Activated CD4-positive, CD25-positive, alpha-beta regulatory T cell (primary cell): ENCODE measurements around the gene CCDC137.

Experiments used
- DNase-seq, 4 experiments: peaks; one replicate each; lab custom pipeline; 2025; lab: John Stamatoyannopoulos, UW

The CCDC137 gene

DNA sequence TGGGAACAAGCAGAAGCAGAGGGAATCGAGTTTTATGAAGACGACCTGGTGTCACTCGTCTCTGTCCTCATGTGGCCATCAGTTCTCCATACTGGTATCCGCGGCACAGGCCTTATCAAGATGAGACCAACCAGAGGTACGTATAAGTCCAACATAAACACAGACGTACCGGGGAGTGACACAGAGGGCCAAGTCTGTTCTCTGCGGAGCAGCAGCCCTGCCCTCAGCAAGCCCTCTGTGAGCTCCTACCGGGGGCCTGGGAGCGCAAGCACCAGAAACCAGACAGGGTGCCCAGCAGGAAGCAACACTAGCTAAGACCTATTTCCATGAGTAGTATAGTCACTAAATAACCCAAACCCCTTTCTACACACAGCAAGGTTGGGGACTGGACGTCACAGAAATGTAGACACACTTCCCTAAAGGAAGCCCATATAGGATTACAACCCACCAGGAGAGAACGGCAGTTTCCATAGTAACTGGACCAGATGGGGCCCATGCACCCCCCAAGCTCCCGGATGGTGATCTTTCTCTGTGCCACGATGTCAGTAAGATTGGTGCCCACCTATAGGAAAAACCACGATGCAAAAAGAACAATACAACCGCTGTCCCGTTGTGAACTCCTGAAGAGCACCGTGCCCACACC lies 16.1 kb downstream of the CCDC137 start:
- no peak for DNase-seq

DNA sequence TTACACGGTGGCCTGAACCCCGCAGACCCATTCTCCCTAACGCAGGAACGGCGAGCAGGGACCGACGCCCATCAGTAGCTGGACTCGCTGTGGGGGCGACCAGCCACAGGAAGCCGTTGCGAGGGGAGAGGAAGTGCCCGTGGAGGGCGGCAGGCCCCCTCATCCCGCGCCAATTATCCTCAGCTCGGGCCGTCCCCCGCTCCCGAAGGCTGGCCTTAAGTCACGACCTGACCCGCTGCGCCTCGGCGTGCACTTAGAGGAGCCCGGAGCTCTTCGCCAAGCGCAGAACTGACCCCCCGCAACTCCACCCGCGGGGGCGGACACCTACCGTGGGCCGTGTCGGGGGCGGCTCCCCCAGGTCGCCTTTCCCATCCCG lies 16.7 kb downstream of the CCDC137 start:
- no peak for DNase-seq

DNA sequence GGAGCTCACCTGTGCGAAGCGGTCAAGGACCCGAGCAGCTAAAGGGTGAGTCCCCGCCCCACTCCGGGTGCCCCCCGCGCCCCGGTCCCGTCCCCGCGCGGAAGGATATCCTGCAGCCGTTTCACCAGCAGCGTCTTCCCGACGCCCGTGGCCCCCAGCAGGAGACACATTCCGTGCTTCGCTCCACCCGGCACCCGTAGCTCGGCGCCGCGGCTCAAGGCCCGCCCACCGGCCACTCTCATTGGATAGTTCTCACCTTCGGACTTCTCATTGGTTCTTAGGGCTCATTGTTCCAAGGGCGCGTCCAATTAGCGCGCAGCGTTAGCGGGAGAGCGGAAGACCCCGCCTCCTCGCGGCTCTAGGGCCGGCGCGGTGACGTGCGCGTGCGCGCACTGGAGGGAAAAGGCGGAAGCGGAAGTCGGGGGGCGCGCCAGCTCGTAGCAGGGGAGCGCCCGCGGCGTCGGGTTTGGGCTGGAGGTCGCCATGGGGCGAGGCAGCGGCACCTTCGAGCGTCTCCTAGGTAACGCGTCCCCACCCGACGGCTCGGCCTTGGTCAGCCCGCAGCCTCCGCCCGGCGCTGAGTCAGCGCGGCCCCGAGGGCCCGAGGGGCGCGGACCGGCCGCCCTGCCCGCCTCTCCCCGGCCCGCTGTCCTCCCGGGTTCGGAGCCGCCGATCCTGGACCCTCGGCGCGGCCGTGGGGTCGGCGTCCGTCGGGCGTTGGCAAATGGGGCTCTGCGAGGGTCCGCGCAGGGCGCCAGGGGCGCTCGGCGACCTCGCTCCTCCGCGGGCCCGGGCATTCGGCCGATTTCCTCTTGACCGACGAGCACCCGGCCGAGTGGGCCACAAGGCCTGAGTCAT lies 17.3 kb downstream of the CCDC137 start, which contains the start of the genes ARL16 and HGS:
TSS of gene ARL16 (minus strand) at position 214 of the 858 bp plus-strand sequence. CDS start at position 170, 44 bp downstream.
TSS of gene HGS (plus strand) at position 428 of the 858 bp plus-strand sequence. CDS start at position 484, 56 bp downstream.
- DNase-seq = peak; percentile 94 to 96 (median 94)

DNA sequence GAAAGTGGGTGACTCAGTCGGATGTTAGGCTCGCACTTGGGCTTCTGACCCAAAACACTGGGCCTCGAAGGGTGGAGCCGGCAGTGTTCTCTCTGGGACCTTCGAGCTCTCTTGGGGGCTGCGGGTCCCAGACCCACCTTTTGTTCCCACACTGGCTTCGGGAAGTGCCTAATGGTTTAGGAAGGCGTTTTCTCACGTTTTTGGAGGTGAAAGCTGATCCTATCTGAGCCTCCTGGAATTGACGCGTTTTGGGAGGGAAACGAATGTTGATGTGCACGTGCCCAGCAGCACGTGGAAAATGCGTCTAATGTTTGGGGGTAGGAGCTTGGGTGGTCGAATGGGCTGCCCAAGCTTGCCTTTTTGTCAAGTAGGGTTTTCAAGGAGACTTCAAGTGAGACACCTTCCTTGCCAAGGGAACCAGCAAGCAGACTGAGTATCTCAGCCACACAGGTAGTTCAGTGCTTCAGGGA lies 17.9 kb downstream of the CCDC137 start:
- no peak for DNase-seq

DNA sequence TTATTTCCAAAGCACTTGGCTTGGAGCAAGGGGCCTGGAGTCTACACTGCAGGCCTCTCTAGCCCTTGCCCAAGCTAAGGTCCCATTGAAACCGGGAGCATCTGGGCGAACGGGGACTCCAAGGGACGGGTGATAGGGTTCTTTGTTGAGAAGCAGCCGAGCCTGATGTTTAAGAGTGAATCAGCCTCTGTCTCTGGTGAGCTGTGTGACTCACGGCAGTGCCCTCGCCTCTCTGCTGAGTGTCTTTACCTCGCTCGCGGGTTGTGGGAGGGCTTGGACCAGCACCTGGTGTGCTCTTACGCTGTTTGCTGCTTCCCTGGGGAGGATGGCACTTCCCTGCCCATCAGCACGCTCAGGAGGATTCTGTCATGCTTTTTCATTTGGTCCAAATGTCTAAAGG lies 18.6 kb downstream of the CCDC137 start:
- peak in 2 of 4 experiments; percentile 21 to 32 for DNase-seq

DNA sequence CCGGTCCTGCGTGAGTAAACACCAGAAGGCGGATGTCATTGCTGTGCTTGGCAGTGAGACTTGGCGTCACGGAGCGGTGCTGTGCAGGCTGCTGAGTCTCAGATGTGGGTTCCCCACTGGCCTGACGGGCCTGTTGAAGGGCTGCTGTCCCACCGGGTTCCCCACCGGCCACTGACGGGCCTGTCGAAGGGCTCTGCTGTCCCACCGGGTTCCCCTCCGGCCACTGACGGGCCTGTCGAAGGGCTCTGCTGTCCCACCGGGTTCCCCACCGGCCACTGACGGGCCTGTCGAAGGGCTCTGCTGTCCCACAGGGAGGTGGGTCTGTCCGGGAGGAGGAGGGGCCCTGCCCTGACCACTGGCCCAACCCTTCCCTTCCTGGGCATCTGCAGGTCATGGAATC lies 20.1 kb downstream of the CCDC137 start:
- DNase-seq = no peak

DNA sequence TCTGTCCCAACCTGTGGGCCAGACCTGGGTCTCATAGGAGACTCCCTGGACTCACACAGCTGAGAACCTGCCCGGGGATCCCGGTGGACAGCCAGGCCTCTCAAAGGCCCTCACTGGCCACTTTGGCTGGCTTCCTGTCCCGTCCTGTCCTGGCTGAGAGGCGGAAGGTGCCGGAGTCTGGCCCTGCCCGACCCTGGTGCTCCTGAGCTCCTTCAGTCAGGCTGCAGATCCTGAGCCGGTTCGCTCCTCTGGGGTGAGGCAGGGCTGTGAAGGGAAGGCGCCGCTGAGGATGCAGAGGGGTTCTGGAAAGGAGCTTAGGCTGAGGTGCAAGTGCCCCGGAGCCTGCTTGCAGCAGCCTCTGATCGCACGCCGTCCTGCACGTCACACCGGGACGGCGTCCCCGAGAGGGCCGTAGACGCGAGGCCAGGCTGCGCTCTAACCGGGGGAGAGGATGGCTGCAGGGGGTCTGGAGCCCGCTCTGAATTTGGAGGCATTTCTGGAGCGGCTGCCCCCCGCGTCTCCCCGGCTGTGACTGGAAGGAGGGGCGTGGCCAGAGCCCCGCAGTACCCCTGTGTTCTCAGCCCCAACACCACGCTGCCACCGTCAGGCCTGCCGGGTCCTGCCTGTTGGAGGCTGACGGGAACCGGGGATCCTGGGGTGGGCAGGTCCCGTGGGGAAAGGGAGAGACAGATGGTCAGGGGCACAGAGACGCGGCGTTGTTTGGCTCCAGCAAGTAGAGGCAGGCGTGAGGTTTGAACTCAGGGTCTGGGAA lies 21.4 kb downstream of the CCDC137 start:
- DNase-seq = no peak

DNA sequence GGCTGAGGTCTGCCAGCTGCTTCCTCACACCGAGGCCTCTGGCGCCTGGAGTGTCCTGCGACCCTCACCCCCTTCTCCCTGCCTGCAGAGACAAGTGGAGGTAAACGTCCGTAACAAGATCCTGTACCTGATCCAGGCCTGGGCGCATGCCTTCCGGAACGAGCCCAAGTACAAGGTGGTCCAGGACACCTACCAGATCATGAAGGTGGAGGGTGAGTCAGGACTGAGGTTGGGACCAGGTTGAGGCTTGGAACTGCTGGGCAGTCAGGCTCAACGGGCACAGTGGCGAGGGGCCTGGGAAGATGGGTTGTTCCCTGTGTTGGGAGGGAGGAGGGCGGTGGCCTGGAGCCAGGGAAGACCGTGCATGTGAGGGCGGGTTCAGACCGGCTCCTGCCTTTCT lies 22.1 kb downstream of the CCDC137 start:
- DNase-seq = no peak

DNA sequence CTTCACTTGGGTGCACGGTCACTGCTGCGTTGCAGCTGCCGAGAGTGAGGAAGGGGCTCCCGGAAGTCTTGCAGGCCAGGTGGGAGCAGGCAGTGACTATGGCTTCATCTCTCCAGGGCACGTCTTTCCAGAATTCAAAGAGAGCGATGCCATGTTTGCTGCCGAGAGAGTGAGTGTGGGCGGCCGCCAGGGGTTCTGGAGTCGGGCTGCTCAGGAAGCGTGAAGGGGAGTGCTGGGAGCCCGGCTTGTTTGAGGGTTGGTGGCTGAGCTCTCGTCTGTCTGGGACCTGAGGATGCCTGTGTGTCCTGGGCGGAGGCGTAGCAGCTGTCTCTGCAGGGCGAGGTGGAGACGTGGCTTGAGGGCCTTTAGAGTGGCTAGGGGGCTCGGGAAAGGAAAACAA lies 23.5 kb downstream of the CCDC137 start:
- DNase-seq = no peak

DNA sequence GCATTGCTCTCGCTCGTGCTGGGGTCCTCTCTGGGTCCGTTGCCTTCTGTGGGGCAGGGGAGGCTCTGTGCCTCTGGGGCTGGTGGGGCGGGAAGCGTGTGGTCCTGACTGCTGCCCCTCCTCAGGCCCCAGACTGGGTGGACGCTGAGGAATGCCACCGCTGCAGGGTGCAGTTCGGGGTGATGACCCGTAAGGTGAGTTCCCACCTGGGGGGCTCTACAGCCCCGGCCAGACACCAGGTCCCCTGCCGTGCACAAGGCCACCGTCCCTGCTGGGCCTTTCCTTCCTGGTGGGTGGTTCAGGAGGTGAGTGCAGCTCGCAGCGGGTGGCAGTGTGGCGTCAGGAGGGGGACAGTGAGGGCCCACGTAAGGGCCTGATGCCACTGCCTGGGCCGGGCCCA lies 24.0 kb downstream of the CCDC137 start:
- DNase-seq = no peak

DNA sequence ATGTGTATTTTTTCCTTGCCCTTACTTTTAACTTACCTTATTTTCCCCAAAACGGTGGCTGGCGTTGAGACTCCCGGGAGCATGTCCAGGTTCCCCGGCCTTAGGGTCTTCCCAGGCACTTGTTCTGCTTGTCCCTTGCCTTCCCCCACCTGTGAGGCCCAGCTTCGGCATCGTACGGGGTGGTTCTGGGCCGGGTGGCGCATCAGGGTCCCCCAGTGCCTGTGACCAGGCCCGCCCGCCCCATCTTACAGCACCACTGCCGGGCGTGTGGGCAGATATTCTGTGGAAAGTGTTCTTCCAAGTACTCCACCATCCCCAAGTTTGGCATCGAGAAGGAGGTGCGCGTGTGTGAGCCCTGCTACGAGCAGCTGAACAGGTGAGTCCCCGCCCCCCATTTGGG lies 24.7 kb downstream of the CCDC137 start:
- no peak for DNase-seq

DNA sequence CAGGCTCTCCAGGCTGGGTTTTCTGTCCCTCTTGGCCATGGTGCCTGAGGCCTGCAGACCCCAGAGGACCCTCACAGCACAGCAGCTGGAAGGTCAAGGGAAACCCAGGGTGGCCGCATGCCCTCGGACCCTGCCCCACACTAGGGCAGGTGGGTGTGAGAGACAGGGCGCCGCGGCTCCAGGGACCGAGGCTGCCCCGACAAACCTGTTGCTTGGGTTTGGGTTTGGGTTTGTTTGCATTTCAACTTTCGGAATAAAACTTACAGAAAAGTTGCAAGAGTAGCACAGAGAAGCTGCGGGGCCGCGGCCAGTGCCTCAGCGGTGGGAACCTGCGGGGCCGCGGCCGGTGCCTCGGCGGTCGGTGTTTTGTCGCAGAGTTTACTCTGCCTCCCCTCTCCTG lies 25.1 kb downstream of the CCDC137 start:
- DNase-seq = no peak

DNA sequence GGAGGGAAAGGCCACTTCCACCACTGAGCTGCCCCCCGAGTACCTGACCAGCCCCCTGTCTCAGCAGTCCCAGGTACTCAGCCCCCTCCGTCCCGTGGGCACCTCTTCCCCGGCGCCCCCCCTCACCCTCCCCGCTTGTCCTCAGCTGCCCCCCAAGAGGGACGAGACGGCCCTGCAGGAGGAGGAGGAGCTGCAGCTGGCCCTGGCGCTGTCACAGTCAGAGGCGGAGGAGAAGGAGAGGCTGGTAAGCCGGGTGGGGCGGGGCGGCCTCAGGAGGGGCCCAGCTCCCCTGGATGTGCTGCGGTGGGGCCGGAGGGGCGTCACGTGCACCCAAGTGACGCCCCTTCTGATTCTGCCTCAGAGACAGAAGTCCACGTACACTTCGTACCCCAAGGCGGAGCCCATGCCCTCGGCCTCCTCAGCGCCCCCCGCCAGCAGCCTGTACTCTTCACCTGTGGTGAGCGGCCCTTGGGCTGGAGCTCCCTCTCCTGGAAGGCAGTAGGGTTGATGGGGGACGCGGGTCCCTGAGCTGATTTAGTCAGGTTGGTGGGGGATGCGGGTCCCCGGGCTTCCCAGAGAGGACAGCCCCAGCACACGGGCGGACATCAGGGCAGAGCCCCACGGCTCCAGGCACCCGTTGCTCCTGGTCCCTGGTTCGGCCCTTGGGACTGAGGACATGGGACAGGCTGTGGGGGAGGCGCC lies 27.1 kb downstream of the CCDC137 start:
- DNase-seq = no peak

DNA sequence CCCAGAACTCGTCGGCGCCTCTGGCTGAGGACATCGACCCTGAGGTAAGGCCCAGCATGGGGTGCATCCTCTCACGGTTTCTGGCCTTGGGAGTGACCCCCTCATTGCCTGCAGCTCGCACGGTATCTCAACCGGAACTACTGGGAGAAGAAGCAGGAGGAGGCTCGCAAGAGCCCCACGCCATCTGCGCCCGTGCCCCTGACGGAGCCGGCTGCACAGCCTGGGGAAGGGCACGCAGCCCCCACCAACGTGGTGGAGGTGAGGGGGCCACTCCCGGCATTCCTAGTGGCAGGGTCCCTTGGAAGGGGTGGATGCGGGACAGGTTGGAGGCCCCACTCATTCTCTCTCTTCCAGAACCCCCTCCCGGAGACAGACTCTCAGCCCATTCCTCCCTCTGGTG lies 28.3 kb downstream of the CCDC137 start:
- DNase-seq = no peak

DNA sequence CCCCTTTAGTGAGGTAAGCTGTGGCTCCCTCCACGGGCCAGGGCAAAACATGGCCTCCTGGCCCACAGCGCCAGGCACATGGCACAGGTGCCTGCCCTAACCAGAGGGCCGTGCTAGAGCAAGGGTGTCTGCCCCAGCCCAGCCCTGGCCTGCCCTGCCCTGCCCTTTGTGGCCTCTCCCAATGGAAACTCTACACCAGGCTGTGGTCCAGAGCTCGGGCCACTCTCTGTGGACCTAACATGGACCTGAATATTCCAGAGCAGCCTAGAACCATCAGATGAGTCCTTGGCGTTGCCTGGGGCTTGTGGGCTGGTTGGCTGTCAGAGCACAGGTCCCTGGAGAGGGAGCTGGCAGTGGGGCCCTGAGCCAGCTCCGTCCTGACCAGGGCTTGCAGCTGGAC lies 28.7 kb downstream of the CCDC137 start:
- no peak for DNase-seq

DNA sequence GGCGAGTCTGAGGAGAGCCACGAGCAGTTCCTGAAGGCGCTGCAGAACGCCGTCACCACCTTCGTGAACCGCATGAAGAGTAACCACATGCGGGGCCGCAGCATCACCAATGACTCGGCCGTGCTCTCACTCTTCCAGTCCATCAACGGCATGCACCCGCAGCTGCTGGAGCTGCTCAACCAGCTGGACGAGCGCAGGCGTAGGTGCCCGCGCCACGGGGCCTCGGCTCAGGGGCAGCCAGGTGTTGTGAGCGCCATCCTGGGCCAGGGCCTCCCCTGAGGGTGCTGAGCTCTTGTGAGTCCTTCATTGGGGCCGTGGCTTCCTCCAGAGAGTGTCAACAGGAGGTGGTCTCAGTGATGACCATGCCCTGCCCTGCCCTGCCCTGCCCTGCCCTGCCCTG lies 29.3 kb downstream of the CCDC137 start:
- no peak for DNase-seq

DNA sequence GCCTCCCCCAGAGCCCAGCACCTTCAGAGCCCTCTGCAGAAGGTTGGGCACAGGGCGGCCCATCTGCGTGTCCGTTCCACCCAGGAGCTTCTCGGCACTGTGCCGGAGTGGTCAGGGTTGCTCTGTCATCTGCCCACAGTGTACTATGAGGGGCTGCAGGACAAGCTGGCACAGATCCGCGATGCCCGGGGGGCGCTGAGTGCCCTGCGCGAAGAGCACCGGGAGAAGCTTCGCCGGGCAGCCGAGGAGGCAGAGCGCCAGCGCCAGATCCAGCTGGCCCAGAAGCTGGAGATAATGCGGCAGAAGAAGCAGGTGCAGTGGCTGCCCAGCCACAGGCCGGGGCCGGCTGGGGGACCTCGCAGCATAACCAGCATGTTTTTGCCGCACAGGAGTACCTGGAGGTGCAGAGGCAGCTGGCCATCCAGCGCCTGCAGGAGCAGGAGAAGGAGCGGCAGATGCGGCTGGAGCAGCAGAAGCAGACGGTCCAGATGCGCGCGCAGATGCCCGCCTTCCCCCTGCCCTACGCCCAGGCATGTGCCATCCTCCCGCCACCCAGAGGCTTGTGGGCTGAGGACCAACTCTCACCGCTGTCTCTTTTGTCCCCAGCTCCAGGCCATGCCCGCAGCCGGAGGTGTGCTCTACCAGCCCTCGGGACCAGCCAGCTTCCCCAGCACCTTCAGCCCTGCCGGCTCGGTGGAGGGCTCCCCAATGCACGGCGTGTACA lies 29.8 kb downstream of the CCDC137 start:
- no peak for DNase-seq

DNA sequence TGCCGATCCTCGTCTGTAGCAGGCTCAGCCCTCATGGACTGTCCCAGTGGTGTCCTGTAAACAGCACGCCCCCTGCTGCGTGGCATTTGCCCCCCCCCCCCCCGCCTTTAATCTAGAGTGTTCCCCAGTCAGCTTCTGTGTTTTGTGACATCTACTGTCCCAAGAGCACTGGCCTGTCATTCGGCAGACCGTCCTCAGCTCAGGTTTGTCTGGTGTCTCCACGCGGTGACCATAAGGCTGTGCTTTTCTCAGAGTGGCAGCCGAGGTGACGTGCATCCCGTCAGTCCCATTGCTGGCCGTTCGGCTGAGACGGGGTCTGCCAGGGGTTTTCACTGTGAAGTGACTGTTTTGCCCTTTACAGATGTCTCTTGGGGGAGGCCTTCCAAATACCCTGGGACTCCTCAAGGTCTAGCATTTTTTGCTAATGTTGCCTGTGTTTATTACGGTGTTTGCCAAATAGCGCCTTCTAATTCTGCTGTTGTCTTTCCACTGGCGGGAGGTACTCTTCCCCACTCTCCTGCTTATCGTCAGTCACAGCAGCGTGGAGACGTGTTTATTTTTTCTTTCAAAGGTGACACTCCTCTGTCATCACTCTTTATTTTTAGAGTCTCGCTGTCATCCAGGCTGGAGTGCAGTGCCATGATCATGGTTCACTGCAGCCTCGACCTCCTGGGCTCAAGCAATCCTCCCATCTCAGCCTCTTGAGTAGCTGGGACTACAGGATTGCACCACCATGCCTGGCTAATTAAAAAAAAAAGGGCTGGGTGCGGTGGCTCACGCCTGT lies 30.9 kb downstream of the CCDC137 start:
- no peak for DNase-seq

DNA sequence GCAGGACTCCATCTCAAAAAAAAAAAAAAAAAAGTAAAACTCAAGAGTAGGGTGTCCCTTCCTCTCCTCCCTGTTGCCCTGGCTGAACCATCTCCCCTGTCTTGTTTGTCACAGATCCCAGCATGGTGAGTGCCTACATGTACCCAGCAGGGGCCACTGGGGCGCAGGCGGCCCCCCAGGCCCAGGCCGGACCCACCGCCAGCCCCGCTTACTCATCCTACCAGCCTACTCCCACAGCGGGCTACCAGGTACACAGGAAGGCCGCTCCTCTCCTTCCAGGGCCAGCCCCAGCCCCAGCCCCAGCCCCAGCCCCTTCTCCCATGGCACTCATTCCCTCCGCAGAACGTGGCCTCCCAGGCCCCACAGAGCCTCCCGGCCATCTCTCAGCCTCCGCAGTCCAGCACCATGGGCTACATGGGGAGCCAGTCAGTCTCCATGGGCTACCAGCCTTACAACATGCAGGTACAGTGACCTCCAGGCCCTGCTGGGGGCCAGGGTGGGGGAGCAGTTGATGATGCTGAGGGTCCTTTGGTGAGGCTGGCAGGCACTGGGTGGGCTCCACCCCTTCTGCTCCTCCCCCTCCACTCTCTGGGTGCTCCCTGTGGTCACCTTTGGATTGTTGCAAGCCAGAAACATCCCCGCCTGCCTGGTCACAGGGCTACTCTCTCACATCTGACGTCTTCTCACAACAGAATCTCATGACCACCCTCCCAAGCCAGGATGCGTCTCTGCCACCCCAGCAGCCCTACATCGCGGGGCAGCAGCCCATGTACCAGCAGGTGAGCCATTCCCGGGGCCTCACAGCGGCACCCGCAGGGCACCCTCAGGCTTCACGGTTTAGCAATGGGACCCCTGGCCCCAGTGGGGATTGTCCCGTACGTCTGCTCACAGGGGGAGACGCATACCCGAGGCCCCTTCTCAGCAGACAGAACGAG lies 34.1 kb downstream of the CCDC137 start:
- no peak for DNase-seq
